HCT116 (cell line): ENCODE measurements around the gene NLGN3. TPM values are rescaled to one million over a fixed set of nuclear protein-coding genes. Genes with fewer than 3 reads are reported as not detected.

Source experiments
- ATAC-seq: fragments of 200-7000 bp; cut with Tn5 transposase; 2 replicates; pipeline ENCODE4 v1.9.1; 2020; ENCODE audit warnings: mild to moderate bottlenecking, moderate library complexity
- BruUV-seq: library from RNA; stranded (reverse); fragments of 400-500 nt; replicated peaks from 2 replicates; lab custom pipeline; 2021; lab: Mats Ljungman, UMichigan
- CTCF ChIA-PET: fragments of 300-600 bp; sonication (Branson Sonifier 250); formaldehyde crosslinking; loops from one replicate; lab custom pipeline; 2021; ENCODE audit warnings: antibody characterized with exemption; lab: Charles Lee
- POLR2A ChIA-PET: fragments of 300-600, 350-600 bp; sonication (Branson Sonifier 250); formaldehyde crosslinking; loops from one replicate; lab custom pipeline; 2021; ENCODE audit warnings: antibody characterized with exemption; lab: Charles Lee
- RAD21 ChIA-PET, 2 experiments: fragments of 300-600 bp; sonication (Branson Sonifier 250); formaldehyde crosslinking; loops; one replicate each; lab custom pipeline; 2023; ENCODE audit warnings: low total read pairs in 2 of 2; ENCODE audit not compliant: uncharacterized antibody in 2 of 2, unreplicated experiment in 2 of 2, low non-redundant PET in 1 of 2; lab: Charles Lee
- DNase-seq: peaks from one replicate; pipeline ENCODE4 v3.0.0-alpha.2; 2010; ENCODE audit warnings: low read depth, low spot score
- H2AFZ ChIP-seq: fragments of 200-600 bp; shearing (Covaris generic), sonication (generic); 2 replicates; pipeline ENCODE4 v1.6.1; 2017; ENCODE audit warnings: low read depth, mixed run types, mixed read lengths, antibody characterized with exemption, low read length; ENCODE audit not compliant: poor library complexity, severe bottlenecking
- H3K27ac ChIP-seq: 2 replicates; pipeline ENCODE4 v1.5.1; 2012; ENCODE audit warnings: low read depth, low read length
- H3K27me3 ChIP-seq: fragments of 200-600 bp; sonication (generic); 2 replicates; pipeline ENCODE4 v1.6.1; 2016; ENCODE audit warnings: mixed run types, low read length, mixed read lengths; ENCODE audit not compliant: insufficient read depth
- H3K36me3 ChIP-seq, 2 experiments: fragments of 200-500 bp in 1 of 2; fragments of 200-600 bp in 1 of 2; sonication (Bioruptor generic) in 1 of 2; sonication (generic) in 1 of 2; 2 replicates each; pipeline versions ENCODE4 v1.5.1 to v1.6.1; 2014 to 2016; ENCODE audit warnings: low read length in 2 of 2, inconsistent platforms in 1 of 2, mixed read lengths in 1 of 2, mixed run types in 1 of 2; ENCODE audit not compliant: insufficient read depth in 2 of 2, control insufficient read depth in 1 of 2
- H3K4me1 ChIP-seq, 2 experiments: fragments of 200-600 bp in 1 of 2; sonication (generic) in 1 of 2; 2 replicates each; pipeline versions ENCODE4 v1.5.1 to v1.6.1; 2012 to 2017; ENCODE audit warnings: low read length in 2 of 2, inconsistent platforms in 1 of 2, mild to moderate bottlenecking in 1 of 2, mixed read lengths in 1 of 2, mixed run types in 1 of 2, moderate library complexity in 1 of 2; ENCODE audit not compliant: insufficient read depth in 2 of 2, control insufficient read depth in 1 of 2
- H3K4me2 ChIP-seq: fragments of 200-600 bp; sonication (generic); 2 replicates; pipeline ENCODE4 v1.6.1; 2017; ENCODE audit warnings: mixed run types, low read length, mixed read lengths
- H3K4me3 ChIP-seq, 2 experiments: fragments of 200-600 bp in 1 of 2; sonication (generic) in 1 of 2; replicated peaks in 1 of 2; 2 replicates each; pipeline ENCODE4 v1.5.1; 2011 to 2016; ENCODE audit warnings: low read length in 2 of 2, control low read depth in 1 of 2, low read depth in 1 of 2, mild to moderate bottlenecking in 1 of 2, mixed read lengths in 1 of 2, mixed run types in 1 of 2
- H3K79me2 ChIP-seq: fragments of 200-600 bp; sonication (generic); 2 replicates; pipeline ENCODE4 v1.6.1; 2017; ENCODE audit warnings: mild to moderate bottlenecking, mixed run types, low read length, moderate library complexity, mixed read lengths; ENCODE audit not compliant: insufficient read depth
- H3K9ac ChIP-seq: fragments of 200-600 bp; sonication (generic); 2 replicates; pipeline ENCODE4 v1.6.1; 2016; ENCODE audit warnings: low read length, mixed read lengths
- H3K9me2 ChIP-seq: fragments of 200-600 bp; sonication (generic), shearing (Covaris generic); 2 replicates; pipeline ENCODE4 v1.6.1; 2017; ENCODE audit warnings: mixed run types, mild to moderate bottlenecking, moderate library complexity; ENCODE audit not compliant: insufficient read depth
- H3K9me3 ChIP-seq, 2 experiments: fragments of 200-500 bp in 1 of 2; fragments of 200-600 bp in 1 of 2; sonication (Bioruptor generic) in 1 of 2; sonication (generic) in 1 of 2; 2 replicates each; pipeline ENCODE4 v1.6.1; 2014 to 2017; ENCODE audit warnings: low read length in 2 of 2, mixed read lengths in 2 of 2, inconsistent platforms in 1 of 2, low read depth in 1 of 2, mild to moderate bottlenecking in 1 of 2, mixed run types in 1 of 2, moderate library complexity in 1 of 2; ENCODE audit not compliant: control insufficient read depth in 1 of 2, insufficient read depth in 1 of 2
- H4K20me1 ChIP-seq: fragments of 200-600 bp; sonication (generic), shearing (Covaris generic); 2 replicates; pipeline ENCODE4 v1.6.1; 2017; ENCODE audit warnings: mixed run types, mild to moderate bottlenecking, moderate library complexity; ENCODE audit not compliant: insufficient read depth
- ATF3 ChIP-seq: IDR thresholded peaks from 2 replicates; pipeline ENCODE4 v1.6.1; 2012
- SIN3A ChIP-seq: IDR thresholded peaks from 2 replicates; pipeline ENCODE4 v1.6.1; 2012; ENCODE audit warnings: low read depth
- TCF7L2 ChIP-seq: IDR thresholded peaks from 2 replicates; pipeline ENCODE4 v1.7.0; 2011; ENCODE audit warnings: borderline replicate concordance, inconsistent platforms; ENCODE audit not compliant: insufficient read depth, insufficient read length; ENCODE audit errors: extremely low read depth
- YY1 ChIP-seq: IDR thresholded peaks from 2 replicates; pipeline ENCODE4 v1.6.1; 2011; ENCODE audit warnings: low read length, low read depth, moderate library complexity, mild to moderate bottlenecking; ENCODE audit not compliant: insufficient replicate concordance; ENCODE audit errors: extremely low read depth
- intact Hi-C: fragments of 100-400 bp; cut with micrococcal nuclease; formaldehyde crosslinking; loops from 2 replicates; pipeline ENCODE4 v1.10.0; 2022
- total RNA-seq: library from RNA; stranded (reverse); gene quantifications from one replicate; pipeline ENCODE4 v1.2.1, GENCODE V29; 2021; ENCODE audit not compliant: unreplicated experiment
- TF ChIP-seq, protein P1 (sequence below): IDR thresholded peaks from 2 replicates; pipeline ENCODE4 v1.6.1; 2012
- TF ChIP-seq, protein P2 (sequence below): IDR thresholded peaks from 2 replicates; pipeline ENCODE4 v1.6.1; 2012; ENCODE audit warnings: low read depth

NLGN3 gene
- total RNA-seq, 1 experiment from 2014 or later, result 1.4 TPM

GRCh38 chrX:71175531-71175930, 30.9 kb downstream of the NLGN3 start:
- RAD21 ChIA-PET, result no interaction called here
- BruUV-seq, result no TSS peak
- no peaks in the 10 kb centered on the region for H3K79me2 ChIP-seq
- no peak overlapping the region for H3K4me3 ChIP-seq
- H4K20me1 ChIP-seq, result no peaks in the 10 kb centered on the region
- no peaks in the 10 kb centered on the region for H3K9me2 ChIP-seq
- no peak for ATAC-seq
- no peak overlapping the region for H3K9ac ChIP-seq
- no peak overlapping the region for H3K27ac ChIP-seq
- TF ChIP-seq, protein P1, sequence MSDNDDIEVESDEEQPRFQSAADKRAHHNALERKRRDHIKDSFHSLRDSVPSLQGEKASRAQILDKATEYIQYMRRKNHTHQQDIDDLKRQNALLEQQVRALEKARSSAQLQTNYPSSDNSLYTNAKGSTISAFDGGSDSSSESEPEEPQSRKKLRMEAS, result no peak
- TF ChIP-seq TCF7L2, result no peak
- TF ChIP-seq YY1, result no peak
- TF ChIP-seq SIN3A, result no peak
- TF ChIP-seq, protein P2, sequence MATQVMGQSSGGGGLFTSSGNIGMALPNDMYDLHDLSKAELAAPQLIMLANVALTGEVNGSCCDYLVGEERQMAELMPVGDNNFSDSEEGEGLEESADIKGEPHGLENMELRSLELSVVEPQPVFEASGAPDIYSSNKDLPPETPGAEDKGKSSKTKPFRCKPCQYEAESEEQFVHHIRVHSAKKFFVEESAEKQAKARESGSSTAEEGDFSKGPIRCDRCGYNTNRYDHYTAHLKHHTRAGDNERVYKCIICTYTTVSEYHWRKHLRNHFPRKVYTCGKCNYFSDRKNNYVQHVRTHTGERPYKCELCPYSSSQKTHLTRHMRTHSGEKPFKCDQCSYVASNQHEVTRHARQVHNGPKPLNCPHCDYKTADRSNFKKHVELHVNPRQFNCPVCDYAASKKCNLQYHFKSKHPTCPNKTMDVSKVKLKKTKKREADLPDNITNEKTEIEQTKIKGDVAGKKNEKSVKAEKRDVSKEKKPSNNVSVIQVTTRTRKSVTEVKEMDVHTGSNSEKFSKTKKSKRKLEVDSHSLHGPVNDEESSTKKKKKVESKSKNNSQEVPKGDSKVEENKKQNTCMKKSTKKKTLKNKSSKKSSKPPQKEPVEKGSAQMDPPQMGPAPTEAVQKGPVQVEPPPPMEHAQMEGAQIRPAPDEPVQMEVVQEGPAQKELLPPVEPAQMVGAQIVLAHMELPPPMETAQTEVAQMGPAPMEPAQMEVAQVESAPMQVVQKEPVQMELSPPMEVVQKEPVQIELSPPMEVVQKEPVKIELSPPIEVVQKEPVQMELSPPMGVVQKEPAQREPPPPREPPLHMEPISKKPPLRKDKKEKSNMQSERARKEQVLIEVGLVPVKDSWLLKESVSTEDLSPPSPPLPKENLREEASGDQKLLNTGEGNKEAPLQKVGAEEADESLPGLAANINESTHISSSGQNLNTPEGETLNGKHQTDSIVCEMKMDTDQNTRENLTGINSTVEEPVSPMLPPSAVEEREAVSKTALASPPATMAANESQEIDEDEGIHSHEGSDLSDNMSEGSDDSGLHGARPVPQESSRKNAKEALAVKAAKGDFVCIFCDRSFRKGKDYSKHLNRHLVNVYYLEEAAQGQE, result no peak
- no peak for TF ChIP-seq ATF3
- TF ChIP-seq, all 23 proteins: peak for 0
- no peaks in the 10 kb centered on the region for H3K27me3 ChIP-seq
- intact Hi-C loops, result loop anchor here (5.0 kb wide), 2 partner anchors 78 to 408 kb away; partner anchors contain the start of gene FOXO4
- no peak overlapping the region for H3K4me2 ChIP-seq
- no peaks in the 10 kb centered on the region for H3K9me3 ChIP-seq
- H2AFZ ChIP-seq, result no peak overlapping the region
- DNase-seq, result no peak
- ChIA-PET POLR2A (no interaction called here), CTCF (no interaction called here)
- H3K4me1 ChIP-seq, result no peaks in the 10 kb centered on the region
- no peaks in the 10 kb centered on the region for H3K36me3 ChIP-seq
